C4-2B (cell line): ENCODE data around the gene HTR1D.

Experiments used
- H3K27ac ChIP-seq: fragments of 450-650 bp; 2 replicates; pipeline ENCODE4 v1.5.1; 2017
- ZFX ChIP-seq: fragments of 450-650 bp; IDR thresholded peaks from 2 replicates; pipeline ENCODE4 v1.6.1; 2017
- TF ChIP-seq, protein P1 (sequence below): fragments of 450-650 bp; conservative IDR thresholded peaks from 2 replicates; pipeline ENCODE4 v1.5.1; 2017; ENCODE audit warnings: mild to moderate bottlenecking

The HTR1D gene

DNA sequence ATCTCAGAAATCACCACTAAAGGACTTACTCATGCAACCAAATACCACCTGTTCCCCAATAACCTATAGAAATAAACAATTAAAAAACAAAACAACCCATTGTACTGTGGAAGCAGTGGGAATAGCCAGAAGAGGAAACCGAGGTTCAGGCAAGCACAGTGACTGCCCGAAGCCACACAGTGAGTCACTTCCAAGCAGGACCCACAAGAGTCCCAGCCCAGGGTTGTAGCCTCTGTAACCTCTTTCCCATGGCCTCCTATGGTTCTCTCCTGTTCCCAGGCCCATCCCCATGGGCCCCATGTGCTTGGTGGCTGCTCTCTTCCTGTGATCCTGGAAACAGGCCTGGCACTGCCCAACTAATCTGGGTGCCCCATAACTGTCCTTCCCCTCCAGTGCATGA lies 29.0 kb upstream of the HTR1D start:
- no peak overlapping the region for H3K27ac ChIP-seq
- TF ChIP-seq, protein P1, sequence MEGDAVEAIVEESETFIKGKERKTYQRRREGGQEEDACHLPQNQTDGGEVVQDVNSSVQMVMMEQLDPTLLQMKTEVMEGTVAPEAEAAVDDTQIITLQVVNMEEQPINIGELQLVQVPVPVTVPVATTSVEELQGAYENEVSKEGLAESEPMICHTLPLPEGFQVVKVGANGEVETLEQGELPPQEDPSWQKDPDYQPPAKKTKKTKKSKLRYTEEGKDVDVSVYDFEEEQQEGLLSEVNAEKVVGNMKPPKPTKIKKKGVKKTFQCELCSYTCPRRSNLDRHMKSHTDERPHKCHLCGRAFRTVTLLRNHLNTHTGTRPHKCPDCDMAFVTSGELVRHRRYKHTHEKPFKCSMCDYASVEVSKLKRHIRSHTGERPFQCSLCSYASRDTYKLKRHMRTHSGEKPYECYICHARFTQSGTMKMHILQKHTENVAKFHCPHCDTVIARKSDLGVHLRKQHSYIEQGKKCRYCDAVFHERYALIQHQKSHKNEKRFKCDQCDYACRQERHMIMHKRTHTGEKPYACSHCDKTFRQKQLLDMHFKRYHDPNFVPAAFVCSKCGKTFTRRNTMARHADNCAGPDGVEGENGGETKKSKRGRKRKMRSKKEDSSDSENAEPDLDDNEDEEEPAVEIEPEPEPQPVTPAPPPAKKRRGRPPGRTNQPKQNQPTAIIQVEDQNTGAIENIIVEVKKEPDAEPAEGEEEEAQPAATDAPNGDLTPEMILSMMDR = no peak
- TF ChIP-seq ZFX = no peak

DNA sequence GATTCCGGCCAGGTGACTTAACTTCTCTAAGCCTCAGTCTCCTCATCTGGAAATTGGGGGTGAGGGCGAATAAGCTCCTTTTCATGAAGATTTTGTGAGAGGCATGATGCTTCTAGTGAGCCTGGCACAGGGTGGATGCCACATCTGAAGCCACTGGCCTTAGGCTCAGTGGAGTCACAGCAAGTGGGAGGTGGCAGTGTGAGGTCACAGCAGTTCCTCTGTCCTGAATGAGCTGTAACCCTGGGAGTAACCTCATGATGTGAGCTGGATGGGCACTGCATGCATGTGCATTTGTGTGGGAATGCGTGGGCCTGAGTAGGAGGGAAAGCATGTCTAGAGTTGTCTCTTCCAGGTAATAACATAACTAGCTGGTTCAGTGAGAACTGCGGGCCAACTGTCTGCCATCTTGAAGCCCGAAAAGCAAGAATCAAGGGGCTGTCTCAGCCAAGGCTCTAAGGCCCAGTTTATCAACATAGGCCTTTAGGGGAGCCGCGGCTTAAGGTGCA lies 27.0 kb upstream of the HTR1D start:
- no peak overlapping the region for H3K27ac ChIP-seq
- no peak for TF ChIP-seq ZFX
- TF ChIP-seq, protein P1 = no peak

DNA sequence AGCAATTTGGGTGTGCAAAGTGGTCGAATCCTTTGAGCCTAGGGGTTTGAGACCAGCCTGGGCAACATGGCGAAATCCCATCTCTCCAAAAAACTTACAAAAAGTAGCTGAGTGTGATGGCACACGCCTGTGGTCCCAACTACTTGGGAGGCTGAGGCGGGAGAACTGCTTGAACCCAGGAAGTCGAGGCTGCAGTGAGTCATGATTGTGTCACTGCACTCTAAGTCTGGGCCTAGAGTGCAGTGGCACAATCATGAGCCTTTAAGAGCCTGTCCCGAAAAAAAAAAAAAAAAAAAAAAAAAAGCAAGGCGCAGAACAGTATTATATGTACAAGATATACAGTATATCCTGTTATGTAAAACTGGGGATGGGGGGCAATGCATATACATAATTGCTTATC lies 25.1 kb upstream of the HTR1D start:
- no peak for TF ChIP-seq ZFX
- TF ChIP-seq, protein P1 = no peak
- H3K27ac ChIP-seq = no peak overlapping the region

DNA sequence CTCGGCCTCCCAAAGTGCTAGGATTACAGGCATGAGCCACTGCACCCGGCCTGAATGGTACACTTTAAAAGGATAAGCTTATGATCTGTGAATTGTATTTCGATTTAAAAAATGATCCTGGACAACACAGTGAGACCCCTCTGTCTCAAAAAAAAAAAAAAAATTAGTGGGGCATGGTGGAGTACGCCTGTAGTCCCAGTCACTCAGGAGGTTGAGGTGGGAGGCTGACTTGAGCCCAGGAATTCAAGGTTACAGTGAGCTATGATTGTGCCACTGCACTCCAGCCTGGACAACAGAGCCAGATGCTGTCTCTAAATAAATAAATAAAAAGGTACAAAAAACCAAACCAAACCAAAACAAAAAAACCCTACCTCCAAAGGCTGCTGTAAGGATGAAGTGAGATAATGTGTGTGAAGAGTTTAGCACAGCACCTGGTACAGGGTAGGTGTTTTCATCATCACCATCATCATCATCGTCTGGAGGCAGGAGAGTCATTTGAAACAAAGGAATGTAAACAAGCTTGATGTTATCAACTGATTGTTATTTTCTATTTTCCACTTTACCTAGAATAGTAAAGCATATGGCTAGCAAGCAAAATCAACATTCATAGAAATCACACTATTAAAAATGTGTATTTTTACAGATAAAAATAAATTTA lies 22.5 kb upstream of the HTR1D start:
- no peak for TF ChIP-seq ZFX
- TF ChIP-seq, protein P1 = no peak
- no peak overlapping the region for H3K27ac ChIP-seq

DNA sequence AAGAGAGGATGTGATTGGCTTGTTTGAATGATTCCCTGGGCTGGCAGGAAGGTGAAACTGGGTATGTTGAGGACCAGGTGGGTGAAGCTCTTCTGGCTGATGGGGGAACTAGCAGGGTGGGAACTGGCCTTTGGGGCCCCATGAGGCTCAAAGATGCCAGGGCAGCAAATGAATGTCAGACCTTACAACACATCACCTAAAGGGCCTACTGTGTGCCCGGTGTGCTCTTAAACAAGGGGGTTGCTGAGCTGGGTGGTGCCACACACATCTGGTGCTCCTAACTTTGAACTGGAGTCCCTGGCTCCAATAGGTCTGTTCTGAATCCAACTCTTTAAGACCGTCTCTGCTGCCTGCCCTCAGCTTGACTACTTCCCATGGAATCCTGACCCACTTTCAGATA lies 21.3 kb upstream of the HTR1D start:
- TF ChIP-seq, protein P1 = no peak
- no peak for TF ChIP-seq ZFX
- H3K27ac ChIP-seq = no peak overlapping the region

DNA sequence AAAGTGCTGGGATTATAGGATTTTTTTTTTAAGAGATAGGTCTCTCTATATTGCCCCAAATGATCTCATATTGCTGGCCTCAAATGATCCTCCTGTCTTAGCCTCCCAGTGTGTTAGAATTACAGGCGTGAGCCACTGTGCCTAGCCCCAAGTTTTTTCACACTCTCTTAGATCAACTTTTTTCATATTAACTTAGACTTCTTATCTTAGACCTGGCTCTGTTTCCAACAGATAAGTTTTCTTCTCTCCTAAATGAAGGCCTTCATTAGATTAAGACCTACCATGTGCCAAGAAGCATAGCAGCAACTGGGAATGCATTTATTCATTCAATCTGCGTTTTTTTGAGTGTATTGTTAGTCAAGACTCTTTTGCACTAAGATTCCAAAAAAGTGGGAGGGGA lies 20.2 kb upstream of the HTR1D start:
- no peak for TF ChIP-seq ZFX
- TF ChIP-seq, protein P1 = no peak
- no peak overlapping the region for H3K27ac ChIP-seq

DNA sequence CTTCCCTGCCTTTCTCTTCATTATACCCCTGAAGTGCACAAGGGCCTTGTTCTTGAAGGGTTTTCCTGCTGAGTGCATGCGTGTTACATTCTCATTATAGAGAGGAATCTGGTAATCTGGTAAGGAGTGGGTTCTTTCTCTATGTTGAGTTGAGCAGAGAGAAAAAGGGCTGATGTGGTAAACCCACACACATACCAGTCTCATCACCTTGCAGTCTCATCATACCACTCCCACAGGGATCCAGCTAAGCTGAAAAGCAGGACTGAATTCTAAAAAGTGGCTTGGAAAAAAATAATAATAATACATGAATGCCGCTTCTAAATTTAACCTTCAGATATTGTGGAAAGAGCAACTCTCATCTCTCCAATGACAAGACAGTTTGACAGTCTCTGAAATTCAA lies 10.5 kb upstream of the HTR1D start:
- no peak for TF ChIP-seq ZFX
- TF ChIP-seq, protein P1 = no peak
- H3K27ac ChIP-seq = no peak overlapping the region
